SU-DHL-6 (cell line): ENCODE results near the gene GPR78.

Experiments used
- H2AFZ ChIP-seq: fragments of 200-600 bp; sonication (generic); 2 replicates; pipeline ENCODE4 v1.6.1; 2014; ENCODE audit warnings: low read depth, mild to moderate bottlenecking, moderate library complexity, mixed read lengths, antibody characterized with exemption, low read length; ENCODE audit not compliant: severe bottlenecking
- H3F3A ChIP-seq: fragments of 200-600 bp; shearing (Covaris generic); 2 replicates; pipeline ENCODE4 v1.6.0; 2016; ENCODE audit warnings: antibody characterized with exemption, mild to moderate bottlenecking; ENCODE audit not compliant: insufficient read depth
- H3K27ac ChIP-seq: fragments of 200-600 bp; sonication (generic); 2 replicates; pipeline ENCODE4 v1.5.1; 2016; ENCODE audit warnings: low read depth, mild to moderate bottlenecking, low read length, moderate library complexity, mixed read lengths
- H3K27me3 ChIP-seq: fragments of 200-600 bp; sonication (generic), shearing (Covaris generic); 2 replicates; pipeline ENCODE4 v1.6.0; 2014; ENCODE audit warnings: mild to moderate bottlenecking, low read length
- H3K36me3 ChIP-seq: fragments of 200-600 bp; sonication (generic); 2 replicates; pipeline ENCODE4 v1.6.1; 2014; ENCODE audit warnings: mild to moderate bottlenecking, low read length, mixed read lengths
- H3K4me2 ChIP-seq: fragments of 300-600, 200-600 bp; shearing (Covaris generic), sonication (generic); 2 replicates; pipeline ENCODE4 v1.6.0; 2014; ENCODE audit warnings: low read length, low read depth, mild to moderate bottlenecking; ENCODE audit not compliant: poor library complexity, severe bottlenecking
- H3K4me3 ChIP-seq: fragments of 200-600 bp; sonication (generic); 2 replicates; pipeline ENCODE4 v1.5.1; 2014; ENCODE audit warnings: antibody characterized with exemption, low read length, mild to moderate bottlenecking, mixed read lengths; ENCODE audit not compliant: insufficient read depth, poor library complexity, severe bottlenecking
- H3K79me2 ChIP-seq: fragments of 200-600 bp; sonication (generic); 2 replicates; pipeline ENCODE4 v1.6.1; 2014; ENCODE audit warnings: mild to moderate bottlenecking, low read length, moderate library complexity; ENCODE audit not compliant: insufficient read depth
- H3K9ac ChIP-seq: fragments of 200-600 bp; sonication (generic); 2 replicates; pipeline ENCODE4 v1.7.0; 2014; ENCODE audit warnings: mild to moderate bottlenecking, low read length
- H3K9me2 ChIP-seq: fragments of 200-600 bp; sonication (generic); replicated peaks from 2 replicates; pipeline ENCODE4 v1.6.1; 2014; ENCODE audit warnings: low read length; ENCODE audit not compliant: insufficient read depth
- H3K9me3 ChIP-seq: fragments of 200-600 bp; sonication (generic); 2 replicates; pipeline ENCODE4 v1.6.1; 2014; ENCODE audit warnings: low read length, mixed read lengths; ENCODE audit not compliant: insufficient read depth
- H4K20me1 ChIP-seq: fragments of 200-600 bp; sonication (generic); 2 replicates; pipeline ENCODE4 v1.6.1; 2014; ENCODE audit warnings: low read depth, mild to moderate bottlenecking, antibody characterized with exemption, low read length, moderate library complexity, mixed read lengths
- EZH2phosphoT487 ChIP-seq: fragments of 200-600 bp; sonication (generic), shearing (Covaris generic); conservative IDR thresholded peaks from 2 replicates; pipeline ENCODE4 v1.6.1; 2018; ENCODE audit warnings: mild to moderate bottlenecking, antibody characterized with exemption, low read length, moderate library complexity, mixed read lengths
- TF ChIP-seq, protein P1 (sequence below): fragments of 200-600 bp; sonication (generic); IDR thresholded peaks from one replicate; pipeline ENCODE4 v1.5.1; 2017; ENCODE audit warnings: antibody characterized with exemption, mild to moderate bottlenecking, low read length, moderate library complexity; ENCODE audit not compliant: insufficient read depth, poor library complexity, severe bottlenecking

The GPR78 gene

DNA sequence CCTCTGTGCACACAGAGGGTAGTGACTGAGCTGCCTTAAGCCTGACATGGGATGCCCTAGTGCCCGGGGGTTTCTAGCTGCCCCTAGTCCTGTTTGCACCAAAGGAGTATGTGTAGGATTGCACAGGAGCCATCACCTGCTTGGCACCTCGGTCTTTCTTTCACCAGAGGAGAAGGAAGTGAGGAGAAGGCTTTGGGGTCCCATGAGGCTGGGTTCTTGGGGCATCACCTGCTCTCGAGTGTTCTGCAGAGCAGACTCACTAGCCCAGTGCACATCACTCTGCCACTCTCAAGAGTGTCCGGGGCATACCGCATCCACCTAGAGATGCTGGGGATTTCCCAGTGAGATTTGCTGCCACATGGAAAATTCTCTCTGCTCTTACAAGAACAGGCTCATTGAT lies 40.5 kb upstream of the GPR78 start:
- H3K9me3 ChIP-seq, result no peaks in the 10 kb centered on the region
- H3K27ac ChIP-seq, result no peak overlapping the region
- no peaks in the 10 kb centered on the region for H3K9me2 ChIP-seq
- H3K4me2 ChIP-seq, result no peak overlapping the region
- TF ChIP-seq, protein P1, sequence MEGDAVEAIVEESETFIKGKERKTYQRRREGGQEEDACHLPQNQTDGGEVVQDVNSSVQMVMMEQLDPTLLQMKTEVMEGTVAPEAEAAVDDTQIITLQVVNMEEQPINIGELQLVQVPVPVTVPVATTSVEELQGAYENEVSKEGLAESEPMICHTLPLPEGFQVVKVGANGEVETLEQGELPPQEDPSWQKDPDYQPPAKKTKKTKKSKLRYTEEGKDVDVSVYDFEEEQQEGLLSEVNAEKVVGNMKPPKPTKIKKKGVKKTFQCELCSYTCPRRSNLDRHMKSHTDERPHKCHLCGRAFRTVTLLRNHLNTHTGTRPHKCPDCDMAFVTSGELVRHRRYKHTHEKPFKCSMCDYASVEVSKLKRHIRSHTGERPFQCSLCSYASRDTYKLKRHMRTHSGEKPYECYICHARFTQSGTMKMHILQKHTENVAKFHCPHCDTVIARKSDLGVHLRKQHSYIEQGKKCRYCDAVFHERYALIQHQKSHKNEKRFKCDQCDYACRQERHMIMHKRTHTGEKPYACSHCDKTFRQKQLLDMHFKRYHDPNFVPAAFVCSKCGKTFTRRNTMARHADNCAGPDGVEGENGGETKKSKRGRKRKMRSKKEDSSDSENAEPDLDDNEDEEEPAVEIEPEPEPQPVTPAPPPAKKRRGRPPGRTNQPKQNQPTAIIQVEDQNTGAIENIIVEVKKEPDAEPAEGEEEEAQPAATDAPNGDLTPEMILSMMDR, result no peak
- no peak for TF ChIP-seq EZH2phosphoT487
- H3K4me3 ChIP-seq, result no peak overlapping the region
- no peaks in the 10 kb centered on the region for H3K27me3 ChIP-seq
- no peak overlapping the region for H3K9ac ChIP-seq
- H4K20me1 ChIP-seq, result no peaks in the 10 kb centered on the region
- H3K36me3 ChIP-seq, result no peaks in the 10 kb centered on the region
- H3F3A ChIP-seq, result no peaks in the 10 kb centered on the region
- no peak overlapping the region for H2AFZ ChIP-seq
- H3K79me2 ChIP-seq, result no peaks in the 10 kb centered on the region

- no peaks in the 10 kb centered on the region for H3K36me3 ChIP-seq
- no peaks in the 10 kb centered on the region for H3K9me3 ChIP-seq
- no peak overlapping the region for H3K4me2 ChIP-seq
- H3K27me3 ChIP-seq, result no peaks in the 10 kb centered on the region
- no peaks in the 10 kb centered on the region for H3K9me2 ChIP-seq
- no peaks in the 10 kb centered on the region for H3K79me2 ChIP-seq
- H3K4me3 ChIP-seq, result no peak overlapping the region
- H3K9ac ChIP-seq, result no peak overlapping the region
- TF ChIP-seq, protein P1, result no peak
- TF ChIP-seq EZH2phosphoT487, result no peak
- H3K27ac ChIP-seq, result no peak overlapping the region
- no peak overlapping the region for H2AFZ ChIP-seq
- H3F3A ChIP-seq, result no peaks in the 10 kb centered on the region
- H4K20me1 ChIP-seq, result no peaks in the 10 kb centered on the region
Observed at GRCh38 chr4:8540072-8540471, 40.1 kb upstream of the GPR78 start.

GRCh38 chr4:8540586-8540985 lies 39.6 kb upstream of the GPR78 start:
- Histone ChIP-seq H3F3A (no peaks in the 10 kb centered on the region), H2AFZ (no peak overlapping the region), H3K9me2 (no peaks in the 10 kb centered on the region), H3K36me3 (no peaks in the 10 kb centered on the region), H3K9ac (no peak overlapping the region), H3K27me3 (no peaks in the 10 kb centered on the region), H3K27ac (no peak overlapping the region), H3K4me3 (no peak overlapping the region), H3K4me2 (no peak overlapping the region), H3K79me2 (no peaks in the 10 kb centered on the region), H4K20me1 (no peaks in the 10 kb centered on the region), H3K9me3 (no peaks in the 10 kb centered on the region)
- TF ChIP-seq EZH2phosphoT487, result no peak
- TF ChIP-seq, protein P1, result no peak

DNA sequence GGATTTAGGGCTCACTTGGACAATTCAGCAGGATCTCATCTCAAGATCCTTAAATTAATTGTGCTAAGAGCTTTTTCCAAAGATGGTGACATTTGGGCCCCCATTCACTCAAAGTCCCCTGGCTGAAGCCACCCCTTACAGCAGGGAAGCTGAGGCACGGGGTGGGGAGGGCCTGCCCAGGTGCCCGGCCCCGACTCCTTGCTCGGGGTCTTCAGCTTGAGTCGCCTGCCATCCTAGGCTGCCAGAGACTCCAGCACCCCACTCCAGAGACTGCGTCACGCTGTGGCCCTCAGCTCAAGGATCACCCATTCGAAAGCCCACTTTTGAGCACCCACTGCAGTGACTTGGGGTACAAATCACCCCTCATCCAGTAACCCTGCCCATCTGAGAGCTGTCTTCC lies 39.2 kb upstream of the GPR78 start:
- Histone ChIP-seq H4K20me1 (no peaks in the 10 kb centered on the region), H3K36me3 (no peaks in the 10 kb centered on the region), H2AFZ (no peak overlapping the region), H3F3A (no peaks in the 10 kb centered on the region), H3K9me2 (no peaks in the 10 kb centered on the region), H3K9ac (no peak overlapping the region), H3K27ac (no peak overlapping the region), H3K27me3 (no peaks in the 10 kb centered on the region), H3K9me3 (no peaks in the 10 kb centered on the region), H3K79me2 (no peaks in the 10 kb centered on the region), H3K4me3 (no peak overlapping the region), H3K4me2 (no peak overlapping the region)
- no peak for TF ChIP-seq EZH2phosphoT487
- TF ChIP-seq, protein P1, result no peak
